Natural killer cell (primary cell): ENCODE measurements around the gene ZNF79. TPM values are rescaled to one million over a fixed set of nuclear protein-coding genes. Genes with fewer than 3 reads are reported as not detected.

Source experiments
- ATAC-seq, 3 donors: fragments of 150-1000 bp in 2 of 3; fragments of 200-7000 bp in 1 of 3; cut with Tn5 transposase; 1 replicate in 1 of 3; 2 replicates in 2 of 3; pipeline ENCODE4 v1.10.0; 2021; ENCODE audit warnings: mild to moderate bottlenecking in 2 of 3, moderate library complexity in 2 of 3
- DNase-seq, 2 donors: peaks; one replicate each; pipeline versions ENCODE4 v3.0.0 to v3.0.0-alpha.2; 2013 to 2021; ENCODE audit warnings: mixed read lengths in 1 of 2
- H3K27ac ChIP-seq: one replicate; pipeline ENCODE4 v1.5.1; 2013; ENCODE audit warnings: mild to moderate bottlenecking, low read length
- H3K27me3 ChIP-seq: one replicate; pipeline ENCODE4 v1.6.1; 2013; ENCODE audit warnings: low read length; ENCODE audit not compliant: control insufficient read depth, insufficient read depth
- H3K36me3 ChIP-seq: one replicate; pipeline ENCODE4 v1.6.1; 2013; ENCODE audit warnings: low read length; ENCODE audit not compliant: control insufficient read depth, insufficient read depth
- H3K4me1 ChIP-seq: one replicate; pipeline ENCODE4 v1.6.1; 2013; ENCODE audit warnings: low read length; ENCODE audit not compliant: control insufficient read depth, insufficient read depth
- H3K4me3 ChIP-seq: one replicate; pipeline ENCODE4 v1.5.1; 2013; ENCODE audit warnings: low read length
- H3K9me3 ChIP-seq: one replicate; pipeline ENCODE4 v1.6.1; 2013; ENCODE audit warnings: low read length; ENCODE audit not compliant: control insufficient read depth, insufficient read depth
- H3K27ac Mint-ChIP-seq, 2 donors: one replicate each; pipeline ENCODE4 v1.8.0; 2022; ENCODE audit warnings: mild to moderate bottlenecking in 2 of 2, mixed read lengths in 2 of 2, moderate library complexity in 1 of 2
- H3K27me3 Mint-ChIP-seq, 2 donors: one replicate each; pipeline ENCODE4 v1.8.0; 2022; ENCODE audit warnings: low read depth in 2 of 2, mixed read lengths in 2 of 2
- H3K36me3 Mint-ChIP-seq: one replicate; pipeline ENCODE4 v1.8.0; 2022; ENCODE audit warnings: mixed read lengths
- H3K4me1 Mint-ChIP-seq, 2 donors: one replicate each; pipeline ENCODE4 v1.8.0; 2022; ENCODE audit warnings: mixed read lengths in 2 of 2
- H3K4me3 Mint-ChIP-seq: one replicate; pipeline ENCODE4 v1.8.0; 2022; ENCODE audit warnings: mild to moderate bottlenecking, moderate library complexity, mixed read lengths
- H3K9me3 Mint-ChIP-seq, 2 donors: one replicate each; pipeline ENCODE4 v1.8.0; 2022; ENCODE audit warnings: mixed read lengths in 2 of 2
- WGBS: methylation state at CpG from one replicate; pipeline ENCODE4 v1.1.7; 2013; ENCODE audit warnings: missing lambda C conversion rate; ENCODE audit not compliant: insufficient coverage; 5-methylcytosine and 5-hydroxymethylcytosine counted together
- intact Hi-C: fragments of 100-400 bp; cut with micrococcal nuclease; formaldehyde crosslinking; loops from one replicate; pipeline ENCODE4 v1.14.2; 2022
- total RNA-seq, 4 donors: library from RNA; stranded (reverse); fragments of 120-200 nt in 1 of 4; gene quantifications; one replicate each; pipeline versions ENCODE4 v1.2.3 to v1.2.4, GENCODE V29; 2013 to 2022
- TF ChIP-seq, protein P1 (sequence below): fragments of 200-600 bp; IDR thresholded peaks from one replicate; pipeline ENCODE4 v1.8.0; 2022; ENCODE audit warnings: antibody characterized with exemption

Gene ZNF79
- total RNA-seq, 3 donors from 2014 or later (not counting 1 experiment from before 2014, with no cell fraction given) = 13.8 to 16.1 (median 14.2) TPM

DNA sequence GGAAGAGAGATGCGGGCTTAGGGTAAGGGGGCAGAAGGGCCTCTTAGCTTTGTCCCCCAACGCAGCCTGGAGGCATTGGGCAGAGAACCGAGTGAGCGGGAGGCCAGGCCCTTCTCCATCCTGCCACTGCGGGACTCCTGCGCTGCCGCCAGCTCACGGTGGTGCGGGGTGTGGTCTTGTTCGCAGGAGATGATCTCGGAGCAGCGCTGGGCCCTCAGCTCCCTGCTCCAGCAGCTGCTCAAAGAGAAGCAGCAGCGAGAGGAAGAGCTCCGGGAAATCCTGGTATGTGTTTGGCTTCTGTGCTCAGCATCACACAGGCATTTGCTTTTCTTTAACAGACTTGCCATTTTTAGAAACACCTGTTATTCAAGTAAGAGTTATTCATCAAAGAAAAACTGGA lies 68.4 kb downstream of the ZNF79 start:
- Histone ChIP-seq H3K27ac (no peak overlapping the region), H3K27me3 (no peaks in the 10 kb centered on the region), H3K9me3 (no peaks in the 10 kb centered on the region), H3K36me3 (peaks cover 28% of the 10 kb centered on the region), H3K4me3 (no peak overlapping the region), H3K4me1 (no peaks in the 10 kb centered on the region)
- ATAC-seq (no peak), DNase-seq (no peak)
- Mint-ChIP-seq H3K27ac (no peak overlapping the region), H3K4me1 (peaks cover 0 to 4% of the 10 kb centered on the region in 2 donors), H3K27me3 (no peaks in the 10 kb centered on the region), H3K9me3 (no peaks in the 10 kb centered on the region), H3K36me3 (peaks cover 7% of the 10 kb centered on the region), H3K4me3 (no peak overlapping the region)
- intact Hi-C loops = no loop called here
- TF ChIP-seq, protein P1, sequence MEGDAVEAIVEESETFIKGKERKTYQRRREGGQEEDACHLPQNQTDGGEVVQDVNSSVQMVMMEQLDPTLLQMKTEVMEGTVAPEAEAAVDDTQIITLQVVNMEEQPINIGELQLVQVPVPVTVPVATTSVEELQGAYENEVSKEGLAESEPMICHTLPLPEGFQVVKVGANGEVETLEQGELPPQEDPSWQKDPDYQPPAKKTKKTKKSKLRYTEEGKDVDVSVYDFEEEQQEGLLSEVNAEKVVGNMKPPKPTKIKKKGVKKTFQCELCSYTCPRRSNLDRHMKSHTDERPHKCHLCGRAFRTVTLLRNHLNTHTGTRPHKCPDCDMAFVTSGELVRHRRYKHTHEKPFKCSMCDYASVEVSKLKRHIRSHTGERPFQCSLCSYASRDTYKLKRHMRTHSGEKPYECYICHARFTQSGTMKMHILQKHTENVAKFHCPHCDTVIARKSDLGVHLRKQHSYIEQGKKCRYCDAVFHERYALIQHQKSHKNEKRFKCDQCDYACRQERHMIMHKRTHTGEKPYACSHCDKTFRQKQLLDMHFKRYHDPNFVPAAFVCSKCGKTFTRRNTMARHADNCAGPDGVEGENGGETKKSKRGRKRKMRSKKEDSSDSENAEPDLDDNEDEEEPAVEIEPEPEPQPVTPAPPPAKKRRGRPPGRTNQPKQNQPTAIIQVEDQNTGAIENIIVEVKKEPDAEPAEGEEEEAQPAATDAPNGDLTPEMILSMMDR = no peak
- 98% methylated on average over 14 of the region's 14 CpGs for WGBS

DNA sequence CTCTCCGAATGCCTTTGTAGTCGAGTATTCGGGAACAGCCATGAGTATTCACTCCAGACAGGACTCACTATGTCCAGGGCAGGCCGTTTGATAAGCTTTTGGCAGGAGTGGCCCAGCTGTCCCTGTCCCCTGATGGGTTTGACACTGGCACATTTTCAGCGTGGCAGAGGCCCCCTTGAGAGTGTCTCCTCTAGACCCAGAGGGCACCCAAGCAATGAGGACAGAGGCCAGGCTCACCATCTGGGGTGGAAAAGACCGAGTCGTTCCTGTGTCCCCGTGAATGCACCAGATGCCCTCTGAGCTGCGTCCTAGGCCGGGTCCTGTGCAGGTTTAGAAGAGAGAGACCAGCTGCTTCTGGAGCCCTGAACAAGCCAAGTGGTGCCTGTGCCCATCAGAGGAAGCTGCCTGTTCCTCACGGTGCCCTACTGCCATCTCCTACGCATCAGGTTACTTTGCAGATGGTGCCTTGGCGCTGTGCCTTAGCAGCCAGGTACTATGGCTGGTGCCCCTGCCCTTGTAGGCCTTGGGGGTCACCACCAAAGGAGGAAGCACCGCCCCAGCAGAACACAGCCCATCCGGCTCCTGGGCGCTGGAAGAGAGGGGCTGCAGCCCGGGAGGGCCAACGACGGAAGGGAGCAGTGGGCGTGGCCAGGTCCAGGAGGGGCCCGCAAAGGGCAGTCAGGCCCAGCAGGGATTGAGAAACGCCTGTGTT lies 69.6 kb downstream of the ZNF79 start:
- no peaks in the 10 kb centered on the region for H3K27me3 Mint-ChIP-seq
- no peak overlapping the region for H3K27ac ChIP-seq
- peaks cover 29% of the 10 kb centered on the region for H3K36me3 ChIP-seq
- H3K4me1 ChIP-seq = no peaks in the 10 kb centered on the region
- H3K27me3 ChIP-seq = no peaks in the 10 kb centered on the region
- H3K36me3 Mint-ChIP-seq = peaks cover 7% of the 10 kb centered on the region
- TF ChIP-seq, protein P1 = no peak
- H3K4me3 ChIP-seq = no peak overlapping the region
- H3K4me1 Mint-ChIP-seq = peaks cover 0 to 4% of the 10 kb centered on the region in 2 donors
- WGBS = 95% methylated on average over 22 of the region's 22 CpGs
- no peak overlapping the region for H3K4me3 Mint-ChIP-seq
- ATAC-seq = no peak
- H3K9me3 ChIP-seq = no peaks in the 10 kb centered on the region
- DNase-seq = no peak
- intact Hi-C loops = no loop called here
- H3K9me3 Mint-ChIP-seq = no peaks in the 10 kb centered on the region
- H3K27ac Mint-ChIP-seq = no peak overlapping the region

DNA sequence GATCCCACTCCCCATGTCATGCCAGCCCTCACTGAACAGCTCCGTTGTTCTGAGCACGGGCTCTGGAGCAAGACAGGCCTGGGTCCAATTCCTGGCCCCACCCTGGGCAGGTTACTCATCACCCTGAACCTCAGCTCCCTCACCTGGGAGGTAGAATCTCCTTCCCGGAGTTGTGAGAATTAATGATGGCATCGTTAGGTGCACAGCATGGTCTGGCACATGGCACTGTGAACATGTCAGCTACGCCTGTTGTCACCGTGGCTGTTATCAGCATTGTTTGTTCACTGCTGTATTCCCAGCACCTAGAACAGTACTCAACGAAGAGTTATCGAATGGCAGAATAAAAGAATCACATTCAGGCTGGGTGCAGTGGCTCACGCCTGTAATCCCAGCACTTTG lies 70.1 kb downstream of the ZNF79 start:
- H3K4me1 Mint-ChIP-seq = peaks cover 0 to 4% of the 10 kb centered on the region in 2 donors
- 97% methylated on average over 9 of the region's 9 CpGs for WGBS

More for the DNA sequence above, 70.1 kb downstream of the ZNF79 start:
- no peak overlapping the region for H3K4me3 Mint-ChIP-seq
- no peak overlapping the region for H3K27ac Mint-ChIP-seq
- H3K27me3 Mint-ChIP-seq = no peaks in the 10 kb centered on the region
- Histone ChIP-seq H3K4me3 (no peak overlapping the region), H3K4me1 (no peaks in the 10 kb centered on the region), H3K27me3 (no peaks in the 10 kb centered on the region), H3K36me3 (peaks cover 29% of the 10 kb centered on the region), H3K27ac (no peak overlapping the region), H3K9me3 (no peaks in the 10 kb centered on the region)
- DNase-seq (no peak), ATAC-seq (no peak)
- TF ChIP-seq, protein P1 = no peak
- intact Hi-C loops = no loop called here
- peaks cover 7% of the 10 kb centered on the region for H3K36me3 Mint-ChIP-seq
- no peaks in the 10 kb centered on the region for H3K9me3 Mint-ChIP-seq

Other genes with a start within 250 kb of the ZNF79 start
- 1 to 10 TPM; 3.8 to 6.0 (median 6.0) TPM for gene GARNL3, start 159.6 kb upstream of the ZNF79 start, total RNA-seq
- 10 to 100 TPM; 21.1 to 30.6 (median 30.0) TPM for gene SLC2A8, start 27.2 kb upstream of the ZNF79 start, total RNA-seq
- gene RPL12, start 27.0 kb downstream of the ZNF79 start, total RNA-seq = 100 to 1,000 TPM; 561 to 770 (median 724) TPM
- gene LRSAM1, start 27.1 kb downstream of the ZNF79 start, total RNA-seq = 10 to 100 TPM; 17.4 to 24.6 (median 20.7) TPM
- gene STXBP1, start 187.9 kb downstream of the ZNF79 start, total RNA-seq = 1 to 10 TPM in 2 of 3 donors, under 1 TPM in 1; 0.97 to 1.8 (median 1.6) TPM